IPS-11a (cell line): ENCODE measurements around the gene SLC35F4.

Source experiments
- H3K4me3 ChIP-seq: one replicate; pipeline ENCODE4 v1.5.1; 2013; ENCODE audit warnings: low read depth, low read length, control low read depth

Gene SLC35F4

DNA sequence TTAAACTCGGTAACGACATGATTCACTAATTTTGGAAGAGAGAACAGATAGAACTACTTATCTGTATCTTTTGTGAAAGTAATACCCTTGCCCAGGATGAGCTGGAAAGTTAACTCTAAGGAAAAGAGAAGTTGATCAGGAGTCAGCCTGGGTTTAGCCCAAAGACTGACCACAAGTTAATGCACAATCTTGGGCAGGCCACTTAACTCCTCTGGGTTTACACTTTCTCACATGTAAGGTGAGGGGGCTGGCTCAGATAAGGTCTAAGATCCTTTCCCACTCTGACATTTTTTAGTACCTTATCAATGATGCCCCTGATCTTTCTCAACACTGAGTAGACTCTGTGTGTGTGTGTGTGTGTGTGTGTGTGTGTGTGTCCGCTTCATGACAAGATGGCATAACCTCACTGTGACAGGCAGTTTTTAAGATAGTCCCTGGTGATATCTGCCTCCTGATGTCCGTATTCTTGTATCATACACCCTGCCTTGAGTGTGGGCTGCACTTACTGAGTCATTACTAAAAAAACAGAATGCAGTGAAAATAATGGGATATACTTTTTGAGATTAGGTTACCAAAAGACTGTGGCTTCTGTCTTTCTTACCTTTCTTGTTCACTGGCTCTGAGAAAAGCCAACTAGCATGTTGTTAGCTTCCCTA is 316.0 kb downstream of the SLC35F4 start:
- no peak overlapping the region for H3K4me3 ChIP-seq

- no peak overlapping the region for H3K4me3 ChIP-seq
Observed at GRCh38 chr14:57549016-57549564, 316.8 kb downstream of the SLC35F4 start.

- no peak overlapping the region for H3K4me3 ChIP-seq
Observed at GRCh38 chr14:57547131-57547530, 318.8 kb downstream of the SLC35F4 start.

DNA sequence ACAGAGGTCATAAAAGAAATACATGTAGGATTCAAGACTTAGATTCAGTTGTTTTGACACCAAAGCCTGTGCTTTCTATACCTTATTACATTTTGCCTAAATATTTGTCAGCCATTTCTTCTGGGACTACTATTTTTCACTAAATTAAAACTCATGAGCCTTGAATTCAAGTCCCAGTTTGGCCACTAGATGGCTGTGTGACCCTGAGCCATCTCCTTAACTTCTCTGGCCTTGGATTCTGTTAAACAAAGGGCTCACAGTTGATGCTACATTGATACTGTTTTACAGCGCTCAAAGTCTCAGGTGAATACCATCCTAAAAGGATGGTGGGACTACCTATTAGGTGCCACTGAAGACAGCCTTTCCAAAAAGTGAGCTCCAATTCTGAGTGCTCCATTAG is 332.7 kb downstream of the SLC35F4 start:
- H3K4me3 ChIP-seq = no peak overlapping the region

GRCh38 chr14:57530571-57530970 is 335.3 kb downstream of the SLC35F4 start:
- no peak overlapping the region for H3K4me3 ChIP-seq

GRCh38 chr14:57526942-57527341 is 338.9 kb downstream of the SLC35F4 start:
- no peak overlapping the region for H3K4me3 ChIP-seq

DNA sequence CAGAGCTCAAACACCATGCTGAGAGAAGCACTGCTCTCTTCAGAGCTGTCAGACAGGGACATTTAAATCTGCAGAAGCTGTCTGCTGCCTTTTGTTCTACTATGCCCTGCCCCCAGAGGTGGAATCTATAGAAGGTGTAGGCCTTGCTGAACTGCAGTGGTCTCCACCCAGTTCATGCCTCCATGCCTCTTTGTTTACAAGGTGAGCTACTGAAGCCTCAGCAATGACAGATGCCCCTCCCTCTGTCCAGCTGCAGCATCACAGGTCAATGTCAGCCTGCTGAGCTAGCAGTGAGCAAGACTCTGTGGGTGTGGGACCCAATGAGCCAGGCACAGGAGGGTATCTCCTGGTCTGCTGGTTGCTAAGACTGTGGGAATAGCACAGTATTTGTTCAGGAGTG is 346.8 kb downstream of the SLC35F4 start:
- H3K4me3 ChIP-seq = no peak overlapping the region
